AG09309 (cell line): Measurements from ENCODE around the gene RAB17.

ENCODE experiments used
- DNase-seq: peaks from one replicate; pipeline ENCODE4 v3.0.0-alpha.2; 2010; ENCODE audit warnings: low read depth
- H3K4me3 ChIP-seq: 2 replicates; pipeline ENCODE4 v1.5.1; 2011; ENCODE audit warnings: mild to moderate bottlenecking, low read depth, low read length, moderate library complexity; ENCODE audit not compliant: control insufficient read depth
- TF ChIP-seq, protein P1 (sequence below): IDR thresholded peaks from 2 replicates; pipeline ENCODE4 v1.5.1; 2011; ENCODE audit warnings: mild to moderate bottlenecking, low read depth, low read length, inconsistent platforms; ENCODE audit not compliant: insufficient read depth, control insufficient read depth; ENCODE audit errors: missing control alignments

Gene RAB17

DNA sequence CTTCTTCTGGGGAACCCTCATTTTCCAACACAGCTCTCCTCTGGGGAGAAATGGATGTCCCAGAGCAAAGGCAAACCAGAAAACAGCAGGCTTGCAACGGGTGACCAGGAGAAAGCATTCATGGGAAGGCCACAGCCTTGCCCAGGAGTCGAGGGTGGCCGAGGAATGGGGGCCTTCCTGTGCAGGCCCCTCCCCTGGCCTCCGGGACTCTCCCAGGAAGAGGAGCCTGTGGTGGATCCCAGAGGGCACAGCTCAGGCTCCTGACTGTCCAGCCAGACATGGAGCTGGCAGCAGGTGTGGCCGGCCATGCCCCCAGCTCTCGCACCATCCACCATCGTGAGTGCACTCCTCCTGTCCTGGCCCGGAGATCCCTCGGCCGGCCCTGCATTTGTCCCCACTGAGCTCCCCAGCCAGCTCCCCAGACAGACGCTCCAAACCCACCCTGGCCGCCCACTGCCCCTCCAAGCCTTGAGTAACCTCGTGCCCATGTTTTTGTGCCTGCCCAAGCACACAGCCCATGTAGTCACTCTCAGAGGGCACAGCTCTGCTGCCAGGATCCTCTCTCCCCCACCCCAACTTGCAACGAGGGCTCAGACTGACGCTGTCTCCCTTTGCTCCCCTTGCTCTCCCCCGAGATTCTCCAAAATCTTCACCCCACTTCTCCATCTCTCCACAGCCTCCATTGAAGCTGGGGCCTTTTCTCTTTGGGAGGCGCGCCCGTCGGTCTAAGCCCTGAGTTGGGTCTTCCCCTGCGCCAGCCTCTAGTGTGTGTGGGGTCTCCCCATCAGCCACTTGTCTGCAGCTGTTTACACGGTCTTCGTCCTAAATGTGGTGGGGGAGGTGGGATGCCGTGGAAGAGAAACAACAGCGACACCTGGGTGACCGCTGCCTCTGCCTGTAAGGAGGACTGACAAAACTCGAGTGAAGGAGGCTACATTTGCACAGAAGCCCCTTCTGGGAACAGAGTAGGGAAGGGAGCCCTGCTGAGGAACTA is 14.4 kb downstream of the RAB17 start:
- no peak overlapping the region for H3K4me3 ChIP-seq
- TF ChIP-seq, protein P1, sequence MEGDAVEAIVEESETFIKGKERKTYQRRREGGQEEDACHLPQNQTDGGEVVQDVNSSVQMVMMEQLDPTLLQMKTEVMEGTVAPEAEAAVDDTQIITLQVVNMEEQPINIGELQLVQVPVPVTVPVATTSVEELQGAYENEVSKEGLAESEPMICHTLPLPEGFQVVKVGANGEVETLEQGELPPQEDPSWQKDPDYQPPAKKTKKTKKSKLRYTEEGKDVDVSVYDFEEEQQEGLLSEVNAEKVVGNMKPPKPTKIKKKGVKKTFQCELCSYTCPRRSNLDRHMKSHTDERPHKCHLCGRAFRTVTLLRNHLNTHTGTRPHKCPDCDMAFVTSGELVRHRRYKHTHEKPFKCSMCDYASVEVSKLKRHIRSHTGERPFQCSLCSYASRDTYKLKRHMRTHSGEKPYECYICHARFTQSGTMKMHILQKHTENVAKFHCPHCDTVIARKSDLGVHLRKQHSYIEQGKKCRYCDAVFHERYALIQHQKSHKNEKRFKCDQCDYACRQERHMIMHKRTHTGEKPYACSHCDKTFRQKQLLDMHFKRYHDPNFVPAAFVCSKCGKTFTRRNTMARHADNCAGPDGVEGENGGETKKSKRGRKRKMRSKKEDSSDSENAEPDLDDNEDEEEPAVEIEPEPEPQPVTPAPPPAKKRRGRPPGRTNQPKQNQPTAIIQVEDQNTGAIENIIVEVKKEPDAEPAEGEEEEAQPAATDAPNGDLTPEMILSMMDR: no peak
- DNase-seq: no peak

GRCh38 chr2:237574894-237575868 is 15.4 kb downstream of the RAB17 start:
- no peak overlapping the region for H3K4me3 ChIP-seq
- DNase-seq: no peak
- TF ChIP-seq, protein P1: no peak

DNA sequence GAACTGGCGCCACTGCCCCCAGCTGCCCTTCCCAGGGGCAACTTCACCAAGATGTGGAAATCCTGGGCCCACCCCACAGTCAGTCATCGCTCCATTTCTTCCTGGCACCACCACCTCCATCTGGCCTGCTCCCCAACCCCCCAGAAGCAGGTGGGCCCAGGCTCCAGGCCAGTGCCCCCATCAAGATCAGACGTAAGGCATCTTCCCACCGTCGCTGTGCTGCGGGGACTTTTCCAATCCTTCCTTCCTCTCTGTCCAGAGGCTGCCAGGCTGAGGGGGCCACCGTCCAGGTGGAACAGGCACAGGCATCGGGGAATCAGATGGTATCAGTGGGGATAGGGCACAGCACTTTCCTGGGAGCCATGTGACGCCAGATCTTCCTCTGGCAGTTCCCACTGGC is 16.1 kb downstream of the RAB17 start:
- DNase-seq: no peak
- H3K4me3 ChIP-seq: no peak overlapping the region
- TF ChIP-seq, protein P1: no peak

DNA sequence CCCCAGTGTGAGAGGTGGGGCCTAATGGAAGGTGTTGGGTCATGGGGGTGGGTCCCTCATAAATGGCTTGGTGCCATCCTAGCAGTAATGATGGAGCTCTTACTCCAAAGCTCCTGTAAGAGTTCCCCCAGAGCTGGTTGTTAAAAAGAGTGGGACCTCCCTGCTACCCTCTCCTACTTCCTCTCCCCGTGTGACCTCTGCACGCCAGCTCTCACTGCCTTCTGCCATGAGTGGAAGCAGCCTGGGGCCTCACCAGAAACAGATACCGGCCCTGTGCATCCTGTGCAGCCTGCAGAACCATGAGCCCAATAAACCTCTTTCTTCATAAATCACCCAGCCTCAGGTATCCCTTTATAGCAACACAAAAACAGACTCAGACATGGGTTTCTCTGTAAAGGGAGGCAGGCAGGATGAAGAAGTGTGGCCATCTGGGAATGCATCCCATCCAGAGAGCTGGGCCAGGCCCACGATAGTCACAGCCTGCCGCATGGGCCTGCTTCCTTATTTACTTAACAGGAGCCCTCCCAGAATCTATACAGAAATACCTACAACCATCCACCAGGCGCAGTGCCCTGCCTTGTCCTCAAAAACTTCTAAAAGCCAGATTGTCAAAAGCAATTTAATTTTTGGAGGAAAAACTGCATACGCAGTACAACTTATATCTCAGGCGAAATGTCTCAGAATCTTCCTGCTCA is 16.7 kb downstream of the RAB17 start:
- TF ChIP-seq, protein P1: no peak
- no peak overlapping the region for H3K4me3 ChIP-seq
- DNase-seq: no peak

GRCh38 chr2:237572742-237573101 is 17.8 kb downstream of the RAB17 start:
- H3K4me3 ChIP-seq: no peak overlapping the region
- TF ChIP-seq, protein P1: no peak
- DNase-seq: no peak
